Fibroblast of the aortic adventitia (primary cell): ENCODE measurements around the gene CLCN4. TPM values are rescaled to one million over a fixed set of nuclear protein-coding genes. Genes with fewer than 3 reads are reported as not detected.

Experiments
- DNase-seq: peaks from one replicate; pipeline ENCODE4 v3.0.0-alpha.2; 2010; ENCODE audit warnings: low read depth
- H3K4me3 ChIP-seq: 2 replicates; pipeline ENCODE4 v1.5.1; 2011; ENCODE audit warnings: low read depth, mild to moderate bottlenecking, control low read depth, low read length, moderate library complexity
- CTCF ChIP-seq: IDR thresholded peaks from 2 replicates; pipeline ENCODE4 v1.5.1; 2011; ENCODE audit warnings: mild to moderate bottlenecking, low read length, control low read depth, inconsistent platforms; ENCODE audit not compliant: insufficient read depth
- total RNA-seq: library from RNA; depleted of rRNA; stranded (reverse); fragments of >200 nt; gene quantifications from 2 replicates; pipeline ENCODE4 v1.2.3, GENCODE V29; 2012; ENCODE audit warnings: low replicate concordance

The CLCN4 gene
- total RNA-seq, 1 donor, result 6.7 TPM

- DNase-seq, result no peak
- no peak overlapping the region for H3K4me3 ChIP-seq
- TF ChIP-seq CTCF, result no peak
Measured at GRCh38 chrX:10208281-10208856, 51.6 kb downstream of the CLCN4 start.

- DNase-seq, result no peak
- H3K4me3 ChIP-seq, result no peak overlapping the region
- no peak for TF ChIP-seq CTCF
Measured at GRCh38 chrX:10208953-10209352, 52.2 kb downstream of the CLCN4 start.

- no peak for TF ChIP-seq CTCF
- no peak overlapping the region for H3K4me3 ChIP-seq
- DNase-seq, result no peak
Measured at GRCh38 chrX:10212395-10212794, 55.6 kb downstream of the CLCN4 start.

- no peak overlapping the region for H3K4me3 ChIP-seq
- no peak for DNase-seq
- TF ChIP-seq CTCF, result no peak
Measured at GRCh38 chrX:10213716-10214115, 56.9 kb downstream of the CLCN4 start.

GRCh38 chrX:10216208-10216607 lies 59.4 kb downstream of the CLCN4 start:
- DNase-seq, result no peak
- no peak overlapping the region for H3K4me3 ChIP-seq
- TF ChIP-seq CTCF, result no peak

GRCh38 chrX:10217198-10217597 lies 60.4 kb downstream of the CLCN4 start:
- no peak for TF ChIP-seq CTCF
- no peak overlapping the region for H3K4me3 ChIP-seq
- no peak for DNase-seq

GRCh38 chrX:10221651-10222050 lies 64.9 kb downstream of the CLCN4 start:
- H3K4me3 ChIP-seq, result no peak overlapping the region
- TF ChIP-seq CTCF, result no peak
- no peak for DNase-seq
